Fibroblast of upper back skin (primary cell): ENCODE results near the gene TGFBR2.
"Not testable (repeated sequence)": the region's sequence is repeated elsewhere in the genome, so short reads cannot be mapped to it uniquely, and the experiment has no call there.

ENCODE experiments used
- DNase-seq: peaks from one replicate; pipeline ENCODE4 v3.0.0-alpha.2; 2013

TGFBR2 gene

GRCh38 chr3:30659270-30660130, 53.1 kb downstream of the TGFBR2 start:
- peak; percentile 98 for DNase-seq

- DNase-seq: no peak
These were observed 53.7 kb downstream of the TGFBR2 start for GRCh38 chr3:30660136-30660535.

GRCh38 chr3:30660656-30661055, 54.3 kb downstream of the TGFBR2 start:
- DNase-seq: no peak

- DNase-seq: no peak
These were observed 54.9 kb downstream of the TGFBR2 start for GRCh38 chr3:30661098-30661873.

- DNase-seq: no peak
These were observed 56.4 kb downstream of the TGFBR2 start for GRCh38 chr3:30662836-30663235.

- no peak for DNase-seq
These were observed 57.3 kb downstream of the TGFBR2 start for GRCh38 chr3:30663533-30664241.

- DNase-seq: no peak
These were observed 58.1 kb downstream of the TGFBR2 start for GRCh38 chr3:30664459-30664858.

- no peak for DNase-seq
These were observed 58.5 kb downstream of the TGFBR2 start for GRCh38 chr3:30664884-30665283.

- no peak for DNase-seq
These were observed 59.1 kb downstream of the TGFBR2 start for GRCh38 chr3:30665539-30665938.

GRCh38 chr3:30666572-30667279, 60.3 kb downstream of the TGFBR2 start:
- no peak for DNase-seq

- DNase-seq: peak; percentile 11
These were observed 60.9 kb downstream of the TGFBR2 start for GRCh38 chr3:30667280-30667651.

- no peak for DNase-seq
These were observed 61.7 kb downstream of the TGFBR2 start for GRCh38 chr3:30668051-30668609.

- DNase-seq: not testable (repeated sequence)
These were observed 63.0 kb downstream of the TGFBR2 start for GRCh38 chr3:30669360-30669934.

GRCh38 chr3:30670292-30670691, 63.9 kb downstream of the TGFBR2 start:
- DNase-seq: no peak

GRCh38 chr3:30671527-30672286, 65.3 kb downstream of the TGFBR2 start:
- DNase-seq: no peak

GRCh38 chr3:30672287-30672735, 65.9 kb downstream of the TGFBR2 start:
- no peak for DNase-seq

- DNase-seq: no peak
These were observed 66.6 kb downstream of the TGFBR2 start for GRCh38 chr3:30672959-30673358.

GRCh38 chr3:30673425-30674341, 67.3 kb downstream of the TGFBR2 start:
- no peak for DNase-seq

GRCh38 chr3:30675006-30675405, 68.6 kb downstream of the TGFBR2 start:
- no peak for DNase-seq

- no peak for DNase-seq
These were observed 69.4 kb downstream of the TGFBR2 start for GRCh38 chr3:30675774-30676173.
